ENCODE results near the gene TMOD1. TPM values are rescaled to one million over a fixed set of nuclear protein-coding genes. Genes with fewer than 3 reads are reported as not detected.
A peak's percentile ranks its signal among the peaks of the same experiment; 100 is the strongest.

The TMOD1 gene
- total RNA-seq, 4 donors from 2014 or later = 10.1 to 33.8 (median 21.0) TPM

- DNase-seq (ENCODE audit: low spot score) = no peak
- ATAC-seq (ENCODE audit: low FRiP score) = no peak
- TF ChIP-seq, protein P1, sequence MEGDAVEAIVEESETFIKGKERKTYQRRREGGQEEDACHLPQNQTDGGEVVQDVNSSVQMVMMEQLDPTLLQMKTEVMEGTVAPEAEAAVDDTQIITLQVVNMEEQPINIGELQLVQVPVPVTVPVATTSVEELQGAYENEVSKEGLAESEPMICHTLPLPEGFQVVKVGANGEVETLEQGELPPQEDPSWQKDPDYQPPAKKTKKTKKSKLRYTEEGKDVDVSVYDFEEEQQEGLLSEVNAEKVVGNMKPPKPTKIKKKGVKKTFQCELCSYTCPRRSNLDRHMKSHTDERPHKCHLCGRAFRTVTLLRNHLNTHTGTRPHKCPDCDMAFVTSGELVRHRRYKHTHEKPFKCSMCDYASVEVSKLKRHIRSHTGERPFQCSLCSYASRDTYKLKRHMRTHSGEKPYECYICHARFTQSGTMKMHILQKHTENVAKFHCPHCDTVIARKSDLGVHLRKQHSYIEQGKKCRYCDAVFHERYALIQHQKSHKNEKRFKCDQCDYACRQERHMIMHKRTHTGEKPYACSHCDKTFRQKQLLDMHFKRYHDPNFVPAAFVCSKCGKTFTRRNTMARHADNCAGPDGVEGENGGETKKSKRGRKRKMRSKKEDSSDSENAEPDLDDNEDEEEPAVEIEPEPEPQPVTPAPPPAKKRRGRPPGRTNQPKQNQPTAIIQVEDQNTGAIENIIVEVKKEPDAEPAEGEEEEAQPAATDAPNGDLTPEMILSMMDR (IDR thresholded peaks at IDR 0.05) = no peak
Measured at GRCh38 chr9:97534961-97535594, 33.6 kb downstream of the TMOD1 start.

GRCh38 chr9:97535771-97536170, 34.3 kb downstream of the TMOD1 start:
- TF ChIP-seq, protein P1 (IDR thresholded peaks at IDR 0.05) = no peak
- no peak for ATAC-seq (ENCODE audit: low FRiP score)
- DNase-seq (ENCODE audit: low spot score) = no peak

GRCh38 chr9:97536480-97536879, 35.0 kb downstream of the TMOD1 start:
- DNase-seq (ENCODE audit: low spot score) (no peak), ATAC-seq (ENCODE audit: low FRiP score) (peak; percentile 23)
- TF ChIP-seq, protein P1 (IDR thresholded peaks at IDR 0.05) = no peak

DNA sequence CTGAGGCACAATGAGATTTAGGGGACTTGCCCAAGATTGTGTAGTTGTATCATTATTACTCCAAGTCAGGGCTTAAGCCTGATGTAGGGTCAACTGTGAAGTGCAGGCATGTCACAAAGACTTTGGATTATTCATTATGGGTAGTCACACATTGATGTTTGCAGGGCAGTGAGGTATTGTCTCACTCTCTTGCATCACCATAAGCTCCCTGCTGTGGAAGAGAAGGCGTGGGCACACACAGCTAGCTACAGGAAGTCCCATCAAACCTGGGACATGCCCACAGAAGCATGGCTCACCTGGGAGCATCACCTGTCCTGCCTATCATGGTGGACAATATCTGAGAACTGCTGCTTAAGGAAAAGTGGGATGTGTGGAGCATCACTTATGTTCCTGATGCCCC, 42.1 kb downstream of the TMOD1 start:
- DNase-seq (ENCODE audit: low spot score) (no peak), ATAC-seq (ENCODE audit: low FRiP score) (no peak)
- TF ChIP-seq, protein P1 (IDR thresholded peaks at IDR 0.05) = no peak

- TF ChIP-seq, protein P1 (IDR thresholded peaks at IDR 0.05) = no peak
- DNase-seq (ENCODE audit: low spot score) (no peak), ATAC-seq (ENCODE audit: low FRiP score) (no peak)
Measured at GRCh38 chr9:97545486-97545885, 44.0 kb downstream of the TMOD1 start.

DNA sequence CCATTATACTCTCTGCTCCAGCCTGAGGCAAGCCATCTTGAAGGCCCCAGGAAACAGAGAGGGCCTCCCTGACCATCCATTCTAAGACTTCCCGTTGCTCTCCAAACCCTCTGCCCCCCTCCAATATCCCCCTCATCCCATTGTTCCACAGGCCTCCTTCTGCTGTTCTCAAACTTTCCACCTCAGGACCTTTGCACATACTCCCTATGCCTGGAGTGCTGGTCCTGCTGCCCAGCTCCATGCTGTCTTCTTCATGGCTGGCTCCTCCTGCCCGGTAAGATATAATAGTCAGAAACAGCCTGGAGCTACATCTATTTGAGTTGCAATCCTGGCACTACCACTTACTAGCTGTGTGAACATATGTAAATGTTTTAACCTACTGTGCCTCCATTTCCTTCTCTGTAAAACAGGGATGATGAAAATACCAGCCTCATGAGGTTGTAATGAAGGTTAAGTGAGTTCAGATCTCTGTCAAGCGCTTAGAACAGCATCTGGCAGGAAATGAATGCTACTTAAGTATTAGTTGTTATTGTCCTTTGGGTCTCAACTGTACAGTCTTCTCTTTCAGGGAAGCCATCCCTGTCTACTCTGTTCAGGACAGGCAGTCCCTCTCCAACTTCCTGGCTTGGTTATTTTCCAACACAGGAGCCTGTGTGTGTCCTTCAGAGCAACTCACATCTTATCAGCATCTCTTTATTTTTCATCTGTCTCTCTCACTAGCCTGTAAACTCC, 45.8 kb downstream of the TMOD1 start:
- ATAC-seq (ENCODE audit: low FRiP score) = no peak
- DNase-seq (ENCODE audit: low spot score) = no peak
- TF ChIP-seq, protein P1 (IDR thresholded peaks at IDR 0.05) = no peak

- ATAC-seq (ENCODE audit: low FRiP score) (peak; percentile 77), DNase-seq (ENCODE audit: low spot score) (no peak)
- TF ChIP-seq, protein P1 (IDR thresholded peaks at IDR 0.05) = no peak
Measured at GRCh38 chr9:97548379-97548778, 46.9 kb downstream of the TMOD1 start.
